Adipose tissue (tissue), 3 donors: Measurements from ENCODE around the gene ZNF134. TPM values are rescaled to one million over a fixed set of nuclear protein-coding genes. Genes with fewer than 3 reads are reported as not detected.

Experiments
- H3K27ac ChIP-seq: one replicate; pipeline ENCODE4 v1.5.1; 2013; ENCODE audit warnings: low read depth, low read length
- WGBS, 3 donors: extraction: QIAGEN DNeasy Blood & Tissue Kit; methylation state at CpG; one replicate each; pipeline ENCODE4 v1.1.7; 2013; 5-methylcytosine and 5-hydroxymethylcytosine counted together
- polyA plus RNA-seq, 3 donors: library from polyadenylated mRNA; stranded (reverse); fragments of 200-250 nt; gene quantifications; one replicate each; pipeline ENCODE4 v1.2.3, GENCODE V29; 2013
- donor health status: healthy with polysubstance abuse.
- donor health status: Bipolar disorder and iron deficiency.
- donor health status: healthy.

ZNF134 gene
- polyA plus RNA-seq, 3 donors, result 3.3 to 7.0 (median 4.7) TPM

DNA sequence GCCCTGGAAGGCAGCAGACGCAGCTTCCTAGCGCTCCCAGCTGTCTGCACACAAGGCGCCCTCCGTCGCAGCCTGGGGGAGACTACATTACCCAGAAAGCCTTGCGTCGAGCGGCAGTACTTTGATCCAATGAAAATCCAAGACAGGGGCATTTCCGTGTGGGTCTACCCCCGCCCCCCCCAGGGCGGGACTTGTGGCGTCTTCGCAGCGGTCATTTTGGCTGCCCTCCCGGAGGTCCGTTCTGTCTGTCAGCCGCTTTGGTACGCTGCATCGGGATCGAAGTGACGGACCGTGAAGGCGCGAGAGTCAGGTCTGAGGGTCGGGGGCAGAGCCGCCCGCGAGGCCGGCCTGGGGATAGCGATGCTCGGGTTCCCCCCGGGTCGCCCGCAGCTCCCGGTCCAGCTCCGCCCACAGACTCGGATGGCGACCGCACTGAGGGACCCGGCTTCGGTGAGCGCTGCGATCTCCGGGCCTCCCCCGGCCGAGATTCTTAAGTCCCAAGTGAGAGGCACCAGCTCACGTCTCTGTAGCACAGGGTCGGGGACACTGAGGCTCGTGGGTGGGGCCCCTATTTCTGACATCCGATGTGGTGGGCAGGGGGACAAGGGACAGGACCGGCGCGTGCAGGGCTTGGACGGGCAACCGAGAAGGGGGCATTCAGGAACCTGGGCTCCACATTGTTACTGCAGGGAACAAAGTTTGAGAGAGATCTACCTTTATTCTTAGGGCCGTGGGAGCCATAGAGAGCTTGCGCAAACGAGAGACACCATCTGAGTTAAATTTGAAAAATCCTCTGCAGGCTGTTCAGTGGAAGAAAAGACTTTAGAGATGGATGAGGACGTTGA, 19.2 kb downstream of the ZNF134 start, which contains the start of gene ZNF211:
Gene ZNF211 (plus strand): TSS at position 182 of the 845 bp plus-strand sequence. CDS start 179 bp downstream, at position 361.
- 1 to 2% (median 1%) methylated on average over 56 to 59 of the region's 59 CpGs for WGBS, 3 donors
- no peak within 1 kb of the TSS for H3K27ac ChIP-seq

DNA sequence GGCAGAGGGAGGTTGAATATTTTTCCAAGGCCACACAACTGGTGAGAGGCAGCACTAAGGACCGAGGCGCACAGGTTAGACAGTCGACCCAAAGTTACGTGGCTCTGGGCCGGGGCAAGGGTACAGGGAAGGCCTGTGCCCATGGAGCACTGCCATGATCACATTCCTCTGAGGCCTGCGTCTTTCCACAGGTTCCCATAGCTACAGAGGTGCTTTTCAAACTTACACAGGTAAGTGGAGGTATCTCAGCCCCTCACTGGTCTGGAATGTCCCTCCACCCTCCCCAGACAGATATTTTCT, 19.7 kb downstream of the ZNF134 start:
- WGBS, 3 donors, result 39 to 67% (median 53%) methylated on average over 6 of the region's 6 CpGs
- H3K27ac ChIP-seq, result no peak overlapping the region

DNA sequence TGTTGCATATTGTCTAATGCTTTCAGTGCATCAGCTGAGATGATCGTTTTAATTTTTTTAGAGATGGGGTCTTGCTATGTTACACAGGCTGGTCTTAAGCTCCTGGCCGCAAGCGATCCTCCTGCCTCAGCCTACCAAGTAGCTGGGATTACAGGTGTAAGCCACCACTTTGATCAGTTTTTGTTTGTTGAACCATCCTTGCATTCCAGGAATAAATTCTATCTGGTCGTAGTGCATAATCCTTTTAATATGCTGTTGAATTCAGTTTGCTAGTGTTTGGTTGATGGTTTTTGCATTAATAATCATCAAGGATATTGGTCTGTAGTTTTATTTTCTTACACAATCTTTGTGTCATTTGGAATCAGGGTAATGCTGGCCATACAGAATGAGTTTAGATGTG, 23.3 kb downstream of the ZNF134 start:
- WGBS, 3 donors, result 95 to 99% (median 98%) methylated on average over 4 of the region's 4 CpGs

DNA sequence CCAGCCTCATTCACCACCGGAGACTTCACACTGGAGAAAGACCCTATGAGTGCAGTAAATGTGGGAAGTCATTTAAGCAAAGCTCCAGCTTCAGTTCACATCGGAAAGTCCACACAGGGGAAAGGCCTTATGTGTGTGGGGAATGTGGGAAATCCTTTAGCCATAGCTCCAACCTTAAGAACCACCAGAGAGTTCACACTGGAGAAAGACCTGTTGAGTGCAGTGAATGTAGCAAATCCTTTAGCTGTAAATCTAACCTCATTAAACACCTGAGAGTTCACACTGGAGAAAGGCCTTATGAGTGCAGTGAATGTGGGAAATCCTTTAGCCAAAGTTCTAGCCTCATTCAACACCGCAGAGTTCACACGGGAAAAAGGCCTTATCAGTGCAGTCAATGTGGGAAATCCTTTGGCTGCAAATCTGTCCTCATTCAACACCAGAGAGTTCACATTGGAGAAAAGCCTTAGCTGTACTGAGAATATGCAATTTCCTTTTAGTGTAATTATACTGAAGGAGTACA, 27.7 kb downstream of the ZNF134 start:
- H3K27ac ChIP-seq, result no peak overlapping the region
- WGBS, 3 donors, result 96 to 98% (median 97%) methylated on average over 4 of the region's 4 CpGs

More for the DNA sequence above, 23.3 kb downstream of the ZNF134 start:
- no peak overlapping the region for H3K27ac ChIP-seq

DNA sequence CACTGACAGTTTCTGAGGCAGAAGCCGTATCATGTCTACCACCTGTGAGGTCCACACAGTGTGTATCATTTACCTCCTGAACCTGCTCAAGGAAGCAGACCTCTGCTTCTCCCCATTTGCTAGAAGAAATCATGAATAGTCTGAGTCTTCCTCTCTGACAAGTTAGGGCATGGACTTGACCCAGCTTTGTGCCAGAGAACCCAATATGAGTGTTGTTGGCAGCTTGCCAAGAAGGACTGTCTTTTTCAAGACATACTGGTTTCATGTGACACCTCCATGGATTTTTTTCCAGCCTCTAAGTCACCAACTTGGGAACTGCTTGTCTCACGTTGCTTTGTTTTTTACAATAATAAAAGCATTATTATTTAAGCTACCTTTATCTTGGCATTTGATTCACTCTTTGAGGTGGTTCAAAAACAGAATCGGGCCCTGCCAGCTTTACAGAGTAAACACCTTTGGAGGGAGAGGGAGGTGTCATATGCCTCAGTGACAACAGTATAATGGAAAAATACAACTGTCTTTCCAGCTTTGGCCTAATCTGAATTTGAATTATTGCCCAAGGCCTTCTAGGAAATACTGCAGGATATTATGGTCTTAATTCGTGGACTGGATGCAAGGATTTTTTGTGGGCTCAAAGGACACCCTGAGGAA, 28.5 kb downstream of the ZNF134 start:
- no peak overlapping the region for H3K27ac ChIP-seq
- WGBS, 3 donors, result 86 to 94% (median 93%) methylated on average over 4 of the region's 4 CpGs

DNA sequence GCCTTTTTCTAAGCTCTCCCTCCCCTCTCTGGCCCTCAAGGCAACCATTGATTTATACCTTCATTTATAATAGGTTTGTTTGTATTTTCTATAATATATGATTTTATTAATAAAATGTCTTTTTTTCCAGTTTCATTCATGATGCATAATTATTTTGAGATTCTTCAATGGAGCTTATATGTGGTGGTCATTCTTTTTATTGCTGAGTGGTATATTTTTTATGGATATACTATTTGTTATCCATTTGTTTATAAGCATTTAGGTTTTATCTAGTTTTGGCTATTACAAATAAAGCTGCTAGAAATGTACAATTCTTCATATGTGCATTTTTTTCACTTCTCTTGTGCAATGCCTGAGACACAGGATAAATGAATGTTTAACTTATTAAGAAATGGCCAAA, 29.7 kb downstream of the ZNF134 start:
- H3K27ac ChIP-seq, result no peak overlapping the region

DNA sequence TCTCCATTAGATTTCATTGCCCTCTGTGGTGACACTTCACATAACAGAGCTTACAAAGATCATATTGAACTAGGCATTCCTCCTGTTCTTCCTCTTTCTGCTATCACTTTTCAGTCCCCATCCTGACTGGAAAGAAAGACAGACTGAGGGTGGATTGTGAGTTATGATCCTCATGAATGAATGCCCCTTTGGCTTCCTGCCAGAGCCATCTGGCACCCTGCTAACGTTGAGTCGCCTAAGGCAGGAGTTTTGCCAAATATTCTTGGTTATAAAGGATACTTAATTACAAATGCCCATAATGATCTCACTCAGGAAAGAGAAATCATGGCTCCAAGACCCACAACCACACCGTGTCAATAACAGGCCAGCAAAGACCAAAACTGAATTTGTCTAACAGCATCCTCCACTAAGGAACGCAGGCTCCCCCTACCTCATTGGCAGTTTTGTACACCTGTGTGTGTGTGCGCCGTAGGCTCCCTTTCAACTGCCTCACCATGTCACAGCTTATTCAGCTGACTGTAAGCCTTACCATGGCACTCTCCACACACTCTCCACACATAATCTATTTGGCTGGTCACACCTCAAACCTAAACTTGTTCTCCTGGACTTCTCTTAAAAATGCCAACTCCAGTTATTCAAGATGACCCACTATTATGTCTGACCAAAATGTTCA, 34.4 kb downstream of the ZNF134 start:
- WGBS, 3 donors, result 60 to 65% (median 64%) methylated on average over 6 of the region's 6 CpGs
- H3K27ac ChIP-seq, result no peak overlapping the region

DNA sequence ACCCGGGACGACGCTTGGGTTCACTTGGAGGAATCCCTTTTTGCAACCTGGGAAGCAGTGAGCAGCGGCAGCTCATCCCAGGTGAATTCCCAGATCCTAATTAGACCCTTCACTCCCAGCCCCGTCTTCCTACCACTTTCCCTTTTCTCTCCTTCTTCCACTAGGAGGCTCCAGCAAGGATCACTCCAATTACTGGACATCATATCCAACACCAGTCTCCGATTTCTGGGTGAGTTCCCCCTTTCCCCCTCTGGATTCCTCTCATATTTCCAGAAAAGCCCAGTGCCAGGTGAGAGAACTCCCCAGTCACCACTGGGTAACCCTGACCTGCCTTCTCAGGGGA, 37.6 kb downstream of the ZNF134 start:
- no peak overlapping the region for H3K27ac ChIP-seq
- WGBS, 3 donors, result 30 to 51% (median 49%) methylated on average over 6 of the region's 6 CpGs

DNA sequence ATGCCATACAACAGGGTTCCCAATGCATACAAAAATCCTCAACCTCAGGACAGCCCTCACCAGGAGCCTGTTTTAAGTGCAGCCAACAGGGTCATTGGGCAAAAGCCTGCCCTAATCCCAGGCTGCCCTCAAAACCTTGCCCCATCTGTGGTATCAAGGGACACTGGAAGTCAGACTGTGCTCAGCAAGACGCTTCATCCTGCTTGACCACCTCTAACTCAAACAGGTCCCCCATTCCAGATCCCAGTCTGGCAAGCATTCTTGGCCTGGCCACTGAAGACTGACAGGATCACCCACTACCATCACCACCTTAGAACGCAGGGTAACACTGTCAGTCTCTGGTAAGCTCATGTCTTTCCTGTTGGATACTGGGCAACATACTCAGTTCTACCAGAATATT, 39.6 kb downstream of the ZNF134 start:
- H3K27ac ChIP-seq, result no peak overlapping the region
- 72 to 86% (median 78%) methylated on average over 2 of the region's 2 CpGs for WGBS, 3 donors

DNA sequence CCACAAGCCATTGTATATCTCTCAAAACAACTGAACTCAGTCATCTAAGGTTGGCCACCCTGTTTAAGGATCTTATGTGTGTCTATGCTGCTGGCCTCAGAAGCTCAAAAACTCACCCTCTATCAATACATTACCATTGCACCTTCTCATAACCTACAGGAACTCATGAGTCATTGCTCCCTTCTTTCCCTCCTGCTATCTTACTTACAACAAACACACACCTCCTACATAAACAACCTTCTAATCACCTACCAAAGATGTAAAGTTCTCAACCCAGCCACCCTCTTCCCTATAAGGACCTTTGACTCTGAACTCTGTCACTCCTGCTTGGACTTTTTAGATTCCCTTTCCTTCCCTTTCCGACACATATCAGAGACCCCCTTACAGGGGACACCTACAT, 41.4 kb downstream of the ZNF134 start:
- no peak overlapping the region for H3K27ac ChIP-seq
- 50 to 94% (median 92%) methylated on average over 1 of the region's 1 CpG for WGBS, 3 donors

DNA sequence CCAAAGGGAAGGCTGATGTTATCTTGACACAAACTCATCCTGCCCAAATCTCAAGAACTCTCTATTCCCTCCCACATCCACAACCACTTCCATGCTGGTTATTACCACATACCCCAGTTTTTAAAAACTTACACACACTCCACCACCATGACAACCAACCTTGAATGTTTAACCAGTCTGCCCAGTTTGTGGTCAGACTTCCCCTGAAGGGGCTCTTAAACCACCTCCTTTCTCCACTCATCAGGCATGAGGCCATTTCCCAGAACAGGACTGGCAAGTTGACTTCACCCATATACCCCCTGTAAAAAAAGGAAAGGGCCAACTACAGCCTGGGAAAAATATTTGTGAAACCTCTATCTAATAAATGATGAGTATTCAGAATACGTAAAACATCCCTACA, 42.3 kb downstream of the ZNF134 start:
- H3K27ac ChIP-seq, result no peak overlapping the region
- WGBS, 3 donors, result 81 to 87% (median 85%) methylated on average over 1 of the region's 1 CpG

DNA sequence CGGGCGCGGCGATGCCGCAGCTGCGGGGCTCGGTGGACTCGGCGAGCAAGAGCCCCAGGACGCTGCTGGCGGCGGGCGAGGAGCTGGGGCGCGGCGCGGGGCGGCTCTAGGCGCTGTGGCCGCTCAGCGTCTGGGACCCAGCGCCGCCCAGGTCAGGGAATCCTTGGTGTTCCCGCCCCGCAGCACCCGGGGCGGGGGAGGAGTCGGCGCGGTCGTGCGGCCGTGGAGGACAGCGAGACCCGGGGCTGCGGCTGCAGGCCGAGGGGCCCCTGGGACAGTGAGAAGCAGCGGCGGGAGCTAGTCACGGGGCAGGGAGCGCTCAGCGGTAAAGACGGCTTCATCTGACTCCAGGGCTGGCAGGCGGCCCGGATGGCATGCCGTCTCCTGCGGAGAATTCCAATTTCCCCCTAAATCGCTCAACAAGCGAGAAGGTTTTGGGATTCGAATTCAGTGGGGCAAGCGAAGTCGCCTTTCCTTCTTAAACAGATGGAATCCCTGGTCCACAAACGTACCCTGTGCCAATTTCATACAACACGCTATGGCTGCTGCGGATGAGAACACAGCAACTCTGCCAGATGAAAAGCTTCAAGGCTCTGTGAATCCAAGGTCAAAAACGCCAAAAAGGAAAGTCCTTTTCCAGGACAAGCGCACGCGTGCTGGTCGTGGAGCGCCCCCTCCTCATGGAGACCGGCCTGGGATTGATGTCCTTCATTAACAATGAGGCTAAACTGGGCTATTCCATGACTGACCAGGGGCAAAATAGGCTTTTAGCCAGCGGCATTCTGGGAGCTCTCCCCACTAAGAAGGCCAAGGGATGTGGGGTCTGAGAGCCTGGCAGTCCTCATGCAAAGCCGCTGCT, 50.5 kb downstream of the ZNF134 start:
- 2 to 4% (median 2%) methylated on average over 48 to 64 of the region's 64 CpGs for WGBS, 3 donors

DNA sequence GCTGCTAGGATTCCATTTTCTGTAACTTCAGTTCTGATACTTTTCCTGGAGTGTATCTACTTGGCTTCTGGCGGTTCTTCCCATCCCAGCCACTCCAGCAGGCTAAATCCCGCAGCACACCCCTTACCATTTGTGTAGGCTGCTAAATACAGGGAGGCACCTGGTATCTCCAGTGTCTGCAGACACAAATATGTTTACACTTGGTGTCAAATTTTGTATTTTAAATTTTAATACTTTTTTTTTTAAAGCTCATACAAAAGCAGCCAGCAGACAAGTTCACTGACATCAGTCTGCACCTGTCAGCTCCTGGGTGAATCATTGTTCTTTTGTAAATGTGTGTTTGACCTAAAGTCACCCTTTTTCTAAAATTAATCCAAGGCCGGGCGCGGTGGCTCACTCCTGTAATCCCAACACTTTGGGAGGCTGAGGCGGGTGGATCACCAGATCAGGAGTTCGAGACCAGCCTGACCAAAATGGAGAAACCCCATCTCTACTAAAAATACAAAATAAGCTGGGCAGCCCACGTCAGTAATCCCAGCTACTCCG, 51.3 kb downstream of the ZNF134 start:
- WGBS, 3 donors, result 70 to 82% (median 78%) methylated on average over 9 of the region's 9 CpGs
- no peak overlapping the region for H3K27ac ChIP-seq

More for the DNA sequence above, 50.5 kb downstream of the ZNF134 start:
- no peak overlapping the region for H3K27ac ChIP-seq

DNA sequence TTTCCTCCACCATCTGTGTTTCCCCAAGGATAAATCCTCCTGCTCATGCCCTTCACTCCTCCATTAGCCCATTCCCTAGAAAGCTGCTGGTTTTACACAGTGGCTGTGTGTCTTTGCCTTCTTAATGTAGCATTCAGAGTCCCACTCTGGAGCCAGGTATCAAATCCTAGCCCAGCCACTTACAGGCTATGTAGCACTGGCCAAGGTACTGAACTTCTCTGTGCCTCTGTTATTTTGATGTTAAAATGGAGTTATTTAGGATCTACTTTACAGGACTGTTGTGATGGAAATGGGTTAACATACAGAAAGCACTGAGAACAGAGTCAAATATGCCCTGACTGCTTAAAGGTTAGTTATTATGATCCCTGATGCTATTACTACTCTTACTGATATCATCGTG, 53.2 kb downstream of the ZNF134 start:
- H3K27ac ChIP-seq, result no peak overlapping the region
- WGBS, 3 donors, result 79 to 89% (median 83%) methylated on average over 1 of the region's 1 CpG

DNA sequence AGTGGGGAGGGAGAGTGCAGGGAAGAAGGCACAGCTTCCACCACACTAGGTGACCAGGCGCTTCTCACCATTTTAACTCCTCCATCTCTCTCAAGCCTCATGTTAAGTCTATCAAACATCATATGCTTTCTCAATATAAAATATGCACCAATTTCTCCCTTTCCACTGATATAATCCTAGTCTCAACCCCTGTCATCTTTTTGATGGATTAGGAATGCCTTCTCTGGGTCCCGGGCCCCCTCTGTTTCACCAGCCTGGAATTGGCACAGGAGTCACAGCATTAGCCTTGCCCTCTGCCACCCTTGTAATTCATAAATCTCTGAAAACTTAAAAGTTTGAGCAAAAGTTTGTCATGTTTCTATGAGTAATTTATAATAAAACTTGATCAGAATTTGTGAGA, 54.6 kb downstream of the ZNF134 start, which contains the start of gene ZSCAN4:
Gene ZSCAN4 (plus strand): TSS at position 301 of the 400 bp plus-strand sequence. CDS start 7,211 bp downstream, outside the sequence.
- WGBS, 3 donors, result 85 to 92% (median 86%) methylated on average over 2 of the region's 2 CpGs
- H3K27ac ChIP-seq, result no peak within 1 kb of the TSS

DNA sequence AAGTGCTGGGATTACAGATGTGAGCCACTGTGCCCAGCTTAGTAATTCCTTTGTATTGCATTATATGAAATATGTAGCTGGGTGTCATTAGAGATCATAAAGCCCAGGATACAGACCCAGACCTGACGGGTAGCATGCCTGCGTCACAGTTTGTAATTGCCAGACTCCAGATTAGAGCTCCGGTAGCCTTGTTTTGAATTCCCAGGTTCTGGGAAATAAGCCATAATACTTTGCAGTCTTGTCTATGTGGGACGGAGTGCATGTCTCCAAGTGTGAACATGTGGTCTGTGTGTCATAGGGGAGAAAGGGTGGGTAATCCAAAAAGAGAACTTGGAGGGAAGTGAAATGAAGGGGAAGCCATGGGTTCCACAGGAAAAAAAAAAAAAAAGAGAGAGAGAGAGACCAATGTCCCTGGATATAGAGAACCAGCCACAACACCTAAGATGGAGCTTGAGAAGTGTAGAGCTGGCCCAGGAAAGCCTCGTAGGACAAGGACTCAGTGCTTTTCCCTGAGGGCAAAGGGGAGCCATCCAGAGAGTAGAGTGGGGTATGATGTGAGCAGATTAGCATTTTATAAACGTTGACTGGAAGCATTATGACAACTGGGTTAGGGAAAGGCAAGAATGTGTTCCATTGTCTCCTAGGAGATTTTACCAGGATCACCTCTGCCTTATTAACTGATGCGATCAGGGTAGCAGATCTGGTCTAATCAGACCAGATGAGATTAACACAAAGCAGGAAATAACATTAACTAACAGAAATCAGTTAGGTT, 57.3 kb downstream of the ZNF134 start:
- WGBS, 3 donors, result 58 to 64% (median 60%) methylated on average over 7 of the region's 7 CpGs

DNA sequence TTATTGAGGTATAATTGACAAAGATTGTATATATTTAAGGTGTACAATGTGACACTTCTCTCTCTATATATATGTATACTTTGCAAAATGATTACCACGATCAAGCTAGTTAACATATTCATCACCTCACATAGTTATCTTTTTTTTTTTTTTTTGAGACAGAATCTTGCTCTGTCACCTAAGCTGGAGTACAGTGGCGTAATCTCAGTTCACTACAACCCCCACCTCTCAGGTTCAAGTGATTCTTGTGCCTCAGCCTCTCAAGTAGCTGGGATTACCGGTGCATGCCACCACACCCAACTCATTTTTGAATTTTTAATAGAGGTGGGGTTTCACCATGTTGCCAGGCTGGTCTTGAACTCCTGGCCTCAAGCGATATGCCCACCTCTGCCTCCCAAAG, 58.4 kb downstream of the ZNF134 start:
- WGBS, 3 donors, result 71 to 88% (median 80%) methylated on average over 4 of the region's 4 CpGs
- H3K27ac ChIP-seq, result no peak overlapping the region

More for the DNA sequence above, 57.3 kb downstream of the ZNF134 start:
- H3K27ac ChIP-seq, result no peak overlapping the region
